HEK293 (cell line): ENCODE results near the gene SOWAHD.
A peak's percentile ranks its signal among the peaks of the same experiment; 100 is the strongest.

Source experiments
- BCL6B ChIP-seq: fragments of 450-650 bp; formaldehyde crosslinking; IDR thresholded peaks from 2 replicates; pipeline ENCODE4 v1.5.1; 2017; ENCODE audit warnings: missing biosample characterization, missing genetic modification characterization
- ELK4 ChIP-seq: IDR thresholded peaks from 2 replicates; pipeline ENCODE4 v1.6.1; 2011; ENCODE audit warnings: mild to moderate bottlenecking, low read depth, low read length, borderline replicate concordance
- KLF16 ChIP-seq: fragments of 450-650 bp; formaldehyde crosslinking; IDR thresholded peaks from 2 replicates; pipeline ENCODE4 v1.5.1; 2017; ENCODE audit warnings: missing biosample characterization, missing genetic modification characterization
- OSR2 ChIP-seq: fragments of 450-650 bp; formaldehyde crosslinking; IDR thresholded peaks from 2 replicates; pipeline ENCODE4 v1.5.1; 2016; ENCODE audit warnings: missing biosample characterization, missing genetic modification characterization
- PBX3 ChIP-seq: sonication (generic); formaldehyde crosslinking; IDR thresholded peaks from 2 replicates; pipeline ENCODE4 v1.8.1; 2022; ENCODE audit warnings: mild to moderate bottlenecking, moderate library complexity, missing genetic modification reagents
- REST ChIP-seq: fragments of 450-650 bp; formaldehyde crosslinking; IDR thresholded peaks from 2 replicates; pipeline ENCODE4 v1.5.1; 2016; ENCODE audit warnings: missing biosample characterization, missing genetic modification characterization
- SALL2 ChIP-seq: fragments of 450-650 bp; formaldehyde crosslinking; IDR thresholded peaks from 2 replicates; pipeline ENCODE4 v1.5.0; 2017; ENCODE audit warnings: missing biosample characterization, mild to moderate bottlenecking, missing genetic modification characterization, borderline replicate concordance
- SCRT2 ChIP-seq: fragments of 450-650 bp; formaldehyde crosslinking; IDR thresholded peaks from 2 replicates; pipeline ENCODE4 v1.5.1; 2016; ENCODE audit warnings: missing biosample characterization, missing genetic modification characterization
- TRIM28 ChIP-seq: IDR thresholded peaks from 2 replicates; pipeline ENCODE4 v1.6.1; 2011; ENCODE audit warnings: low read length, control low read depth, borderline replicate concordance
- WT1 ChIP-seq: fragments of 450-650 bp; formaldehyde crosslinking; IDR thresholded peaks from 2 replicates; pipeline ENCODE4 v1.5.1; 2016; ENCODE audit warnings: missing biosample characterization, missing genetic modification characterization
- ZBTB17 ChIP-seq: fragments of 450-650 bp; formaldehyde crosslinking; IDR thresholded peaks from 2 replicates; pipeline ENCODE4 v1.5.1; 2016; ENCODE audit warnings: missing biosample characterization, missing genetic modification characterization
- ZBTB20 ChIP-seq: fragments of 450-650 bp; formaldehyde crosslinking; IDR thresholded peaks from 2 replicates; pipeline ENCODE4 v1.5.1; 2016; ENCODE audit warnings: missing biosample characterization, missing genetic modification characterization
- ZBTB26 ChIP-seq: fragments of 450-650 bp; formaldehyde crosslinking; optimal IDR thresholded peaks from 2 replicates; pipeline ENCODE3; 2016; ENCODE audit warnings: missing biosample characterization, mild to moderate bottlenecking, missing genetic modification characterization
- ZBTB44 ChIP-seq: fragments of 450-650 bp; IDR thresholded peaks from 2 replicates; pipeline ENCODE4 v1.5.1; 2018; ENCODE audit warnings: missing biosample characterization, mild to moderate bottlenecking, missing genetic modification characterization
- ZFP41 ChIP-seq: fragments of 450-650 bp; formaldehyde crosslinking; IDR thresholded peaks from 2 replicates; pipeline ENCODE4 v1.5.1; 2016; ENCODE audit warnings: missing biosample characterization, missing genetic modification characterization, borderline replicate concordance
- ZNF114 ChIP-seq: fragments of 450-650 bp; formaldehyde crosslinking; IDR thresholded peaks from 2 replicates; pipeline ENCODE4 v1.5.0; 2017; ENCODE audit warnings: missing biosample characterization, missing genetic modification characterization
- ZNF138 ChIP-seq: fragments of 450-650 bp; formaldehyde crosslinking; IDR thresholded peaks from 2 replicates; pipeline ENCODE4 v1.5.1; 2016; ENCODE audit warnings: missing biosample characterization, missing genetic modification characterization, borderline replicate concordance
- ZNF174 ChIP-seq: fragments of 450-650 bp; formaldehyde crosslinking; IDR thresholded peaks from 2 replicates; pipeline ENCODE4 v1.5.0; 2017; ENCODE audit warnings: missing biosample characterization, mild to moderate bottlenecking, missing genetic modification characterization
- ZNF341 ChIP-seq: fragments of 450-650 bp; formaldehyde crosslinking; IDR thresholded peaks from 2 replicates; pipeline ENCODE4; 2016; ENCODE audit warnings: low read depth, missing biosample characterization, missing genetic modification characterization
- ZNF394 ChIP-seq: fragments of 450-650 bp; formaldehyde crosslinking; IDR thresholded peaks from 2 replicates; pipeline ENCODE4 v1.5.1; 2016; ENCODE audit warnings: missing biosample characterization, missing genetic modification characterization, mild to moderate bottlenecking, moderate library complexity, borderline replicate concordance
- ZNF416 ChIP-seq: fragments of 450-650 bp; formaldehyde crosslinking; IDR thresholded peaks from 2 replicates; pipeline ENCODE4 v1.5.1; 2016; ENCODE audit warnings: missing biosample characterization, missing genetic modification characterization
- ZNF501 ChIP-seq: fragments of 450-650 bp; formaldehyde crosslinking; IDR thresholded peaks from 2 replicates; pipeline ENCODE4 v1.5.1; 2016; ENCODE audit warnings: missing biosample characterization, missing genetic modification characterization
- ZNF561 ChIP-seq: fragments of 450-650 bp; IDR thresholded peaks from 2 replicates; pipeline ENCODE4 v1.5.1; 2018; ENCODE audit warnings: missing biosample characterization, missing genetic modification characterization, borderline replicate concordance
- ZNF580 ChIP-seq: fragments of 450-650 bp; formaldehyde crosslinking; IDR thresholded peaks from 2 replicates; pipeline ENCODE4 v1.5.1; 2016; ENCODE audit warnings: missing biosample characterization, missing genetic modification characterization
- ZNF600 ChIP-seq: fragments of 450-650 bp; formaldehyde crosslinking; IDR thresholded peaks from 2 replicates; pipeline ENCODE4 v1.5.1; 2016; ENCODE audit warnings: missing biosample characterization, missing genetic modification characterization
- ZNF621 ChIP-seq: fragments of 450-650 bp; formaldehyde crosslinking; IDR thresholded peaks from 2 replicates; pipeline ENCODE4 v1.5.1; 2017; ENCODE audit warnings: missing biosample characterization, missing genetic modification characterization
- ZNF623 ChIP-seq: fragments of 450-650 bp; formaldehyde crosslinking; IDR thresholded peaks from 2 replicates; pipeline ENCODE4 v1.5.1; 2016; ENCODE audit warnings: missing biosample characterization, missing genetic modification characterization
- ZNF670 ChIP-seq: fragments of 450-650 bp; formaldehyde crosslinking; IDR thresholded peaks from 2 replicates; pipeline ENCODE4 v1.5.1; 2016; ENCODE audit warnings: missing biosample characterization, missing genetic modification characterization, low read depth
- ZNF701 ChIP-seq: fragments of 450-650 bp; formaldehyde crosslinking; IDR thresholded peaks from 2 replicates; pipeline ENCODE4 v1.5.1; 2016; ENCODE audit warnings: missing biosample characterization, missing genetic modification characterization
- ZNF785 ChIP-seq: fragments of 450-650 bp; formaldehyde crosslinking; IDR thresholded peaks from 2 replicates; pipeline ENCODE4 v1.5.1; 2016; ENCODE audit warnings: missing biosample characterization, missing genetic modification characterization
- ZNF791 ChIP-seq: fragments of 450-650 bp; formaldehyde crosslinking; IDR thresholded peaks from 2 replicates; pipeline ENCODE4 v1.5.1; 2016; ENCODE audit warnings: missing biosample characterization, missing genetic modification characterization

Gene SOWAHD

GRCh38 chrX:119758731-119759247 is 401 bp downstream of the SOWAHD start (continued):
- no peak for TF ChIP-seq REST (tag by site-specific recombination)
- TF ChIP-seq ZBTB44, result no peak
- no peak for TF ChIP-seq TRIM28
- no peak for TF ChIP-seq ZNF114 (tag by site-specific recombination)
- 0 out of 2 replicates have a peak, but pooled peaks have one; percentile 38 for TF ChIP-seq PBX3 (CRISPR knock-in tag)
- no peak for TF ChIP-seq ZNF621 (tag by site-specific recombination)
- TF ChIP-seq ZFP41 (tag by site-specific recombination), result no peak
- TF ChIP-seq ZNF791, result no peak
- no peak for TF ChIP-seq SALL2 (tag by site-specific recombination)
- TF ChIP-seq ZNF785 (tag by site-specific recombination), result no peak
- TF ChIP-seq ZNF341 (tag by site-specific recombination), result peak; percentile 69
- no peak for TF ChIP-seq ZNF394 (tag by site-specific recombination)
- TF ChIP-seq ZNF416 (tag by site-specific recombination), result no peak
- no peak for TF ChIP-seq ZNF580 (tag by site-specific recombination)
- peak; percentile 50 for TF ChIP-seq ZBTB26
- TF ChIP-seq ZNF174 (tag by site-specific recombination), result no peak
- no peak for TF ChIP-seq ZNF701
- no peak for TF ChIP-seq ZNF670
- TF ChIP-seq BCL6B (tag by site-specific recombination), result no peak
- no peak for TF ChIP-seq SCRT2 (tag by site-specific recombination)
- TF ChIP-seq ZNF561 (tag by site-specific recombination), result no peak
- TF ChIP-seq ZNF138, result no peak
- no peak for TF ChIP-seq WT1 (tag by site-specific recombination)
- TF ChIP-seq ZBTB17 (tag by site-specific recombination), result no peak
- 0 out of 2 replicates have a peak, but pooled peaks have one; percentile 7 for TF ChIP-seq OSR2
- peak; percentile 70; the same call in 1 of the 2 replicates for TF ChIP-seq ZNF600 (tag by site-specific recombination)
- TF ChIP-seq ELK4, result no peak
- TF ChIP-seq ZBTB20 (tag by site-specific recombination), result peak; percentile 23; the same call in 1 of the 2 replicates
- no peak for TF ChIP-seq KLF16 (tag by site-specific recombination)
- TF ChIP-seq ZNF623 (tag by site-specific recombination), result no peak
- TF ChIP-seq ZNF501, result no peak
